ENCODE data around the gene GLI2.

GLI2 gene

GRCh38 chr2:120767486-120768005, 31.9 kb downstream of the GLI2 start:
- Histone ChIP-seq H3K36me3 (ENCODE audit: control insufficient read depth in 2 of 2, insufficient read depth in 1 of 2, low read length in 2 of 2) (no peaks in the 10 kb centered on the region), H3K27ac (ENCODE audit: extremely low read depth, low read depth, low read length) (no peak overlapping the region), H3K4me3 (ENCODE audit: low read depth, low read length) (no peak overlapping the region), H3K9me3 (ENCODE audit: control insufficient read depth, insufficient read depth, low read depth, low read length) (no peaks in the 10 kb centered on the region), H3K4me1 (ENCODE audit: control insufficient read depth, insufficient read depth, low read length) (peaks cover 8% of the 10 kb centered on the region; the same call in 1 of the 2 replicates)
- POLR2A ChIA-PET = no interaction called here
- TF ChIP-seq ZNF354C (tag by site-specific recombination; IDR thresholded peaks at IDR 0.05; ENCODE audit: borderline replicate concordance, low read depth) = no peak
- no peak for TF ChIP-seq ZNF692 (tag by site-specific recombination; IDR thresholded peaks at IDR 0.05)
- TF ChIP-seq HOXD13 (CRISPR knock-in tag; IDR thresholded peaks at IDR 0.05; ENCODE audit: borderline replicate concordance) = no peak
- no peak for TF ChIP-seq ZNF248 (tag by site-specific recombination; IDR thresholded peaks at IDR 0.05)
- TF ChIP-seq ZNF639 (tag by site-specific recombination; IDR thresholded peaks at IDR 0.05) = no peak
- TF ChIP-seq ZNF548 (tag by site-specific recombination; IDR thresholded peaks at IDR 0.05) = no peak
- TF ChIP-seq ZNF660 (tag by site-specific recombination; IDR thresholded peaks at IDR 0.05) = no peak
- no peak for TF ChIP-seq RBAK (tag by site-specific recombination; IDR thresholded peaks at IDR 0.05)
- no peak for TF ChIP-seq KLF1 (tag by site-specific recombination; IDR thresholded peaks at IDR 0.05)
- no peak for TF ChIP-seq ZNF600 (tag by site-specific recombination; IDR thresholded peaks at IDR 0.05)
- no peak for TF ChIP-seq ZNF23 (tag by site-specific recombination; IDR thresholded peaks at IDR 0.05; ENCODE audit: borderline replicate concordance)
- CTCF ChIA-PET = interaction anchor here (0.8 kb wide), 1 partner anchor 27 kb away, joined by 3 read pairs; no protein-coding TSS in a partner anchor

GRCh38 chr2:120768112-120769048, 32.7 kb downstream of the GLI2 start:
- POLR2A ChIA-PET = interaction anchor here (0.5 kb wide), 1 partner anchor 9 kb away, joined by 4 read pairs; no protein-coding TSS in a partner anchor
- no peaks in the 10 kb centered on the region for H3K9me3 ChIP-seq (ENCODE audit: control insufficient read depth, insufficient read depth, low read depth, low read length)
- no peak overlapping the region for H3K27ac ChIP-seq (ENCODE audit: extremely low read depth, low read depth, low read length)
- H3K4me1 ChIP-seq (ENCODE audit: control insufficient read depth, insufficient read depth, low read length) = peaks cover 8% of the 10 kb centered on the region; the same call in 1 of the 2 replicates
- H3K36me3 ChIP-seq (ENCODE audit: control insufficient read depth in 2 of 2, insufficient read depth in 1 of 2, low read length in 2 of 2) = no peaks in the 10 kb centered on the region
- CTCF ChIA-PET = interaction anchor here (0.8 kb wide), 1 partner anchor 28 kb away, joined by 3 read pairs; no protein-coding TSS in a partner anchor
- no peak overlapping the region for H3K4me3 ChIP-seq (ENCODE audit: low read depth, low read length)
- TF ChIP-seq TSHZ1 (tag by site-specific recombination; IDR thresholded peaks at IDR 0.05; ENCODE audit: borderline replicate concordance) (no peak), ZSCAN5A (tag by site-specific recombination; IDR thresholded peaks at IDR 0.05) (no peak), ZFP37 (tag by site-specific recombination; IDR thresholded peaks at IDR 0.05) (no peak), ZNF133 (tag by site-specific recombination; IDR thresholded peaks at IDR 0.05) (no peak), ZNF560 (tag by site-specific recombination; IDR thresholded peaks at IDR 0.05; ENCODE audit: borderline replicate concordance) (no peak), ZNF654 (tag by site-specific recombination; IDR thresholded peaks at IDR 0.05; ENCODE audit: low read depth) (no peak), ZSCAN4 (tag by site-specific recombination; IDR thresholded peaks at IDR 0.05) (peak; percentile 76), ZNF433 (tag by site-specific recombination; IDR thresholded peaks at IDR 0.05; ENCODE audit: low read depth) (no peak), ZBTB7A (tag by site-specific recombination; IDR thresholded peaks at IDR 0.05; ENCODE audit: low read depth) (no peak)
